Activated CD4-positive, alpha-beta T cell treated with anti-CD3 and anti-CD28 coated beads, Interleukin-2, amount 10 ng/mL, durations not matched to agents 7 days and 5 days (primary cell): ENCODE results near the gene IFNAR2. TPM values are rescaled to one million over a fixed set of nuclear protein-coding genes. Genes with fewer than 3 reads are reported as not detected.
"Not testable (repeated sequence)": the region's sequence is repeated elsewhere in the genome, so short reads cannot be mapped to it uniquely, and the experiment has no call there.

Experiments
- CTCF ChIA-PET: fragments of 350-600 bp; sonication (Branson Sonifier 250); formaldehyde crosslinking; loops from one replicate; lab custom pipeline; 2021; ENCODE audit warnings: antibody characterized with exemption; lab: Charles Lee
- POLR2A ChIA-PET: fragments of 350-600 bp; sonication (Branson Sonifier 250); formaldehyde crosslinking; loops from one replicate; lab custom pipeline; 2021; ENCODE audit warnings: antibody characterized with exemption; lab: Charles Lee
- DNase-seq: peaks from one replicate; pipeline ENCODE4 v3.0.0-alpha.2; 2020
- H3K27ac Mint-ChIP-seq: one replicate; pipeline ENCODE4 v1.8.0; 2021; ENCODE audit warnings: mild to moderate bottlenecking, moderate library complexity, mixed read lengths
- H3K27me3 Mint-ChIP-seq: one replicate; pipeline ENCODE4 v1.8.0; 2021; ENCODE audit warnings: mixed read lengths
- H3K36me3 Mint-ChIP-seq: one replicate; pipeline ENCODE4 v1.8.0; 2021; ENCODE audit warnings: low read depth, mixed read lengths
- H3K4me1 Mint-ChIP-seq: one replicate; pipeline ENCODE4 v1.8.0; 2021; ENCODE audit warnings: mixed read lengths
- H3K4me3 Mint-ChIP-seq: one replicate; pipeline ENCODE4 v1.8.0; 2021; ENCODE audit warnings: mild to moderate bottlenecking, moderate library complexity, mixed read lengths
- H3K9me3 Mint-ChIP-seq: one replicate; pipeline ENCODE4 v1.8.0; 2021; ENCODE audit warnings: mixed read lengths
- total RNA-seq, 2 experiments: library from RNA; stranded (reverse); gene quantifications; one replicate each; pipeline ENCODE4 v1.2.3, GENCODE V29; 2021

IFNAR2 gene
- total RNA-seq, 2 experiments from 2014 or later = 55.5 to 64.4 TPM

GRCh38 chr21:33219954-33220353 is 9.8 kb upstream of the IFNAR2 start:
- Mint-ChIP-seq H3K27ac (peak overlapping the region; percentile 43), H3K27me3 (peaks cover 3% of the 10 kb centered on the region), H3K4me1 (peaks cover 54% of the 10 kb centered on the region), H3K9me3 (peaks cover 34% of the 10 kb centered on the region), H3K36me3 (peaks cover 37% of the 10 kb centered on the region), H3K4me3 (no peak overlapping the region)
- DNase-seq = peak; percentile 23
- POLR2A ChIA-PET = no interaction called here
- CTCF ChIA-PET = interaction anchor here (1.0 to 1.2 kb wide), 2 partner anchors 12 to 15 kb away, joined by 3 read pairs; no protein-coding TSS in a partner anchor

GRCh38 chr21:33225376-33225775 is 4.4 kb upstream of the IFNAR2 start:
- DNase-seq, H3K4me3 Mint-ChIP-seq, H3K27me3 Mint-ChIP-seq, POLR2A ChIA-PET, CTCF ChIA-PET, H3K27ac Mint-ChIP-seq: not testable (repeated sequence)
- peaks cover 21% of the 10 kb centered on the region for H3K36me3 Mint-ChIP-seq
- H3K9me3 Mint-ChIP-seq = peaks cover 15% of the 10 kb centered on the region
- H3K4me1 Mint-ChIP-seq = peaks cover 18% of the 10 kb centered on the region

GRCh38 chr21:33228455-33228854 is 1.3 kb upstream of the IFNAR2 start:
- DNase-seq = no peak
- ChIA-PET CTCF (no interaction called here), POLR2A (no interaction called here)
- Mint-ChIP-seq H3K36me3 (peaks cover 22% of the 10 kb centered on the region), H3K4me3 (no peak overlapping the region), H3K27ac (no peak overlapping the region), H3K27me3 (peaks cover 3% of the 10 kb centered on the region), H3K4me1 (peaks cover 32% of the 10 kb centered on the region), H3K9me3 (no peaks in the 10 kb centered on the region)

GRCh38 chr21:33229099-33229783 is 497 bp upstream of the IFNAR2 start:
- peaks cover 27% of the 10 kb centered on the region for H3K36me3 Mint-ChIP-seq
- H3K4me3 Mint-ChIP-seq = peak overlapping the region; percentile 72
- no peak for DNase-seq
- CTCF ChIA-PET = interaction anchor here (0.7 kb wide), 1 partner anchor 9 kb away, joined by 3 read pairs; no protein-coding TSS in a partner anchor
- POLR2A ChIA-PET = no interaction called here
- no peaks in the 10 kb centered on the region for H3K9me3 Mint-ChIP-seq
- peaks cover 3% of the 10 kb centered on the region for H3K27me3 Mint-ChIP-seq
- peaks cover 37% of the 10 kb centered on the region for H3K4me1 Mint-ChIP-seq
- peak overlapping the region; percentile 81 for H3K27ac Mint-ChIP-seq

- Mint-ChIP-seq H3K36me3 (peaks cover 40% of the 10 kb centered on the region), H3K4me3 (peak overlapping the region; percentile 83), H3K4me1 (peaks cover 45% of the 10 kb centered on the region), H3K9me3 (no peaks in the 10 kb centered on the region), H3K27ac (peak overlapping the region; percentile 90), H3K27me3 (no peaks in the 10 kb centered on the region)
- ChIA-PET CTCF (interaction anchor here (0.5 to 1.5 kb wide), 3 partner anchors 20 to 310 kb away, joined by 3 to 4 read pairs (median 3); partner anchors contain the start of gene IFNAR1), POLR2A (no interaction called here)
- peak; percentile 28 for DNase-seq
These were observed 997 bp downstream of the IFNAR2 start for GRCh38 chr21:33230545-33231324.

- CTCF ChIA-PET = interaction anchor here (0.8 to 2.4 kb wide), 4 partner anchors 11 to 93 kb away, joined by 3 to 7 read pairs (median 3); partner anchors contain the start of gene IFNAR1
- POLR2A ChIA-PET = no interaction called here
- H3K4me1 Mint-ChIP-seq = peaks cover 51% of the 10 kb centered on the region
- H3K36me3 Mint-ChIP-seq = peaks cover 43% of the 10 kb centered on the region
- peak overlapping the region; percentile 90 for H3K27ac Mint-ChIP-seq
- H3K9me3 Mint-ChIP-seq = no peaks in the 10 kb centered on the region
- peak overlapping the region; percentile 83 for H3K4me3 Mint-ChIP-seq
- no peaks in the 10 kb centered on the region for H3K27me3 Mint-ChIP-seq
- peak; percentile 35 for DNase-seq
These were observed 1.8 kb downstream of the IFNAR2 start for GRCh38 chr21:33231526-33231925.

- CTCF ChIA-PET = interaction anchor here (0.8 to 2.4 kb wide), 5 partner anchors 12 to 92 kb away, joined by 3 to 7 read pairs (median 3); partner anchors contain the start of gene IFNAR1
- no peaks in the 10 kb centered on the region for H3K9me3 Mint-ChIP-seq
- POLR2A ChIA-PET = no interaction called here
- no peaks in the 10 kb centered on the region for H3K27me3 Mint-ChIP-seq
- H3K27ac Mint-ChIP-seq = peak overlapping the region; percentile 90
- peaks cover 61% of the 10 kb centered on the region for H3K4me1 Mint-ChIP-seq
- H3K36me3 Mint-ChIP-seq = peaks cover 48% of the 10 kb centered on the region
- no peak for DNase-seq
- H3K4me3 Mint-ChIP-seq = peak overlapping the region; percentile 83
These were observed 2.7 kb downstream of the IFNAR2 start for GRCh38 chr21:33232291-33233034.

- H3K27ac Mint-ChIP-seq = no peak overlapping the region
- DNase-seq = no peak
- H3K4me3 Mint-ChIP-seq = no peak overlapping the region
- H3K36me3 Mint-ChIP-seq = peaks cover 64% of the 10 kb centered on the region
- POLR2A ChIA-PET = no interaction called here
- CTCF ChIA-PET = interaction anchor here (1.3 kb wide), 1 partner anchor 21 kb away, joined by 3 read pairs; no protein-coding TSS in a partner anchor
- H3K4me1 Mint-ChIP-seq = peaks cover 68% of the 10 kb centered on the region
- H3K27me3 Mint-ChIP-seq = no peaks in the 10 kb centered on the region
- no peaks in the 10 kb centered on the region for H3K9me3 Mint-ChIP-seq
These were observed 5.1 kb downstream of the IFNAR2 start for GRCh38 chr21:33234635-33235520.

- Mint-ChIP-seq H3K4me1 (peaks cover 78% of the 10 kb centered on the region), H3K27me3 (no peaks in the 10 kb centered on the region), H3K27ac (no peak overlapping the region), H3K4me3 (no peak overlapping the region), H3K36me3 (peaks cover 64% of the 10 kb centered on the region), H3K9me3 (no peaks in the 10 kb centered on the region)
- POLR2A ChIA-PET = no interaction called here
- CTCF ChIA-PET = interaction anchor here (0.6 to 1.3 kb wide), 2 partner anchors 20 to 83 kb away, joined by 3 read pairs; no protein-coding TSS in a partner anchor
- DNase-seq = no peak
These were observed 6.4 kb downstream of the IFNAR2 start for GRCh38 chr21:33236013-33236686.

GRCh38 chr21:33236766-33237165 is 7.0 kb downstream of the IFNAR2 start:
- POLR2A ChIA-PET = interaction anchor here (0.7 kb wide), 1 partner anchor 315 kb away, joined by 4 read pairs; no protein-coding TSS in a partner anchor
- Mint-ChIP-seq H3K4me1 (peaks cover 81% of the 10 kb centered on the region), H3K27ac (peak overlapping the region; percentile 47), H3K36me3 (peaks cover 66% of the 10 kb centered on the region), H3K9me3 (no peaks in the 10 kb centered on the region), H3K27me3 (no peaks in the 10 kb centered on the region), H3K4me3 (no peak overlapping the region)
- DNase-seq = no peak
- CTCF ChIA-PET = interaction anchor here (0.6 to 1.2 kb wide), 2 partner anchors 17 to 82 kb away, joined by 3 read pairs; no protein-coding TSS in a partner anchor

GRCh38 chr21:33237486-33237885 is 7.7 kb downstream of the IFNAR2 start:
- peaks cover 81% of the 10 kb centered on the region for H3K4me1 Mint-ChIP-seq
- CTCF ChIA-PET = interaction anchor here (1.2 kb wide), 1 partner anchor 17 kb away, joined by 3 read pairs; no protein-coding TSS in a partner anchor
- no peaks in the 10 kb centered on the region for H3K27me3 Mint-ChIP-seq
- POLR2A ChIA-PET = interaction anchor here (0.7 kb wide), 1 partner anchor 315 kb away, joined by 4 read pairs; no protein-coding TSS in a partner anchor
- no peaks in the 10 kb centered on the region for H3K9me3 Mint-ChIP-seq
- DNase-seq = no peak
- peaks cover 67% of the 10 kb centered on the region for H3K36me3 Mint-ChIP-seq
- no peak overlapping the region for H3K4me3 Mint-ChIP-seq
- peak overlapping the region; percentile 75 for H3K27ac Mint-ChIP-seq
